Stimulated activated CD4-positive, alpha-beta T cell treated with anti-CD3 and anti-CD28 coated beads, Interleukin-15, amount 100 ng/mL, for 24 hours (primary cell): ENCODE data around the gene CPT2.

Experiments used
- DNase-seq: peaks from one replicate; pipeline ENCODE4 v3.0.0-alpha.2; 2020

CPT2 gene

GRCh38 chr1:53220171-53220961 lies 23.7 kb downstream of the CPT2 start, which contains the start of gene CZIB:
CZIB (minus strand) TSS chr1:53220634; CDS start chr1:53220575, 59 bp downstream.
- DNase-seq: peak; percentile 98

DNA sequence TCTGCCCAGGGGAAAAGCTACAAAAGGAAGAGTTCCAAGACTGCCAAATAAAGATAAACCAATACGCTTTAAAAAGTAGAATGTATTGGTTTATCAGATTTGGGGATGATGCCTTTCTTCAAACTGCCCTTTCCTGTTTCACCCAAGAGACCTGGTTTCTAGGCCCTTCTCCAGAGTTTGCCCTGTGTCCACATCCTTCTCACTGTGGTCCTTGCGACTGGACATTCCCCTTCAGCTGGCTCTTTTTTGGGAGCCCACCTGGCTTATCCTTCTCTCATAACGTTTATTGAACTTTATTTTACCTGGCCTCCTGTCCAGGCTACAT lies 24.3 kb downstream of the CPT2 start:
- DNase-seq: no peak

DNA sequence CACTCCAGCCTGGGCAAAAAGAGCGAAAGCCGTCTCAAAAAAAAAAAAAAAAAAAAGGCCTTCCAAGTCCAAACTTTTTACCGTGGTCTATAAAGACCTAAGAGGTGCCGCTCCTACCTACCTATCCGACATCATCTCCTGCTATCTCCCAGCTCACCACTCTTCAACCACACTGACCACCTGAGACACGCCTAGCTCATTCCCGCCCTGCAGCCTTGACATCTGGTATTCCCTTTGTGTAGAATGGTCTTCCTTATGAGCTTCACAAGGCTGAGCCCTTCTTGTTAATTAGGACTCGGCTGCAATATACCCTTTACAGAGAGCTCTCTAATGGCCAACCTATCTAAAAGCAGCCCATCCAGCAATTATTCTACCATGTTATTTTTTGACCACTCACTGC lies 41.0 kb downstream of the CPT2 start:
- no peak for DNase-seq

DNA sequence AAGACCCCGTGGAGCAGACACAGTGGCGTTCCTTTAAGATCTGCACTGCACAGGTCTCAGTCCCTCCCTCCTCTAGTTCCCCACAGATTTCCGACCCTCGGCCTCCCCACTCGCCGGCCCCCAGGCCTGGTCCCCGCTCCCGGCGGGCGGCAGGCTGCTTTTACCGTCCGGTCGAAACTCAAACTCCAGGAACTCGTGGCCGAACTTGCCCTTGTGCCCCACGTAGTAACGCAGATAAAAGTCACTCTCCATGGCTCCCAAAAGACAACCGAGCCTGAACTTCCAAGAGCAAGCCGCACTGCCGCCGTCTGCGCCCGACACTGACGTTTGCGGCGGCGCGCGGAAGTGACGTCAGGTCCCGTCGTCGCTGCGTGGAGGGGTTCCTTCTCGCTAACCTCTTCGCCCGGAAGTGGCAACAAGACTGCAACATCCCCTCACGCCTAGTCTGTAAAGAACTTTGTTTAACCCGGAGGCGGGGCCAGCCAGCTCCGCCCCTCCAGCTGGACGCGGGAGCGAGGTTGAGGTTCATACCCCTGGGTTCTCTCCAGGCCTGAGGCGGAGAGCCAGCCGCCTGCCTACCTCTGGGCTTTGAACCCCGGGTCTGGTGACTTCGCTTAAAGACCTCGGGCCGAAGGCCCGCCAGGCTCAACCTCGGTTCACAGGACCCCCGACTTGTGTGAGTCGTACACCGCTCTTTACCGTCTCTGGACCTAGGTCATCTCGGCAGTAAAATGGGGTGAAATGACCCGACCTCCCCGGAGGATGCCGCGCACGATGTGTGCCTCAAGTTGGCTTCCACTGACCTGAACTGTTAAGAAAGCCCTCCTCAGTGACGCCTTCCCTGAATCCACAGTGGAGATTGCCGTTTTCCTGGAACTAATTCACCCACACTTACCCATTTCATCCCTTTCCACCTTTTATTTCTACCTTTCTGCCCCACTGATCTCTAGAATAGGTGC lies 41.9 kb downstream of the CPT2 start, which contains the start of gene MAGOH:
MAGOH (minus strand) TSS at position 322 of the 959 bp plus-strand sequence; CDS start at position 252, 70 bp downstream.
- DNase-seq: peak; percentile 95

GRCh38 chr1:53241828-53242227 lies 45.2 kb downstream of the CPT2 start:
- DNase-seq: no peak

DNA sequence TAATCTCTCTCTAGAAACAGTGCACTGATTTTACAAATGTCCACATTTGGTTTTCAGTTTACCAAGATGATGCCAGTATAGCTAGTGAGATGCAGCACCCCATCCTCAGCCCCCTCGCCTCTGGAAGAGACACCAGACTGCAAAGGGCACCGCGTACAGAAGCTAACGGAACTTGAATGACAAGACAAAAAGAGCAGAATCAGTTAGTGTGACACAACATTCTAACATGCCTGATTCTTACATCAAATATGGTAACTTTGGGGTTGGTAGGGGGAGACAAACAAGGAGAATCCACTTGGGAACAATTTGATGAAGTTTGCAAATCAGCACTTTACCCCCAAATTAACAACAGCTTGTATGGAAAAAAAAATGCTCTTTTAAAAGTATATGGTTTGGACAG lies 45.8 kb downstream of the CPT2 start:
- DNase-seq: no peak

DNA sequence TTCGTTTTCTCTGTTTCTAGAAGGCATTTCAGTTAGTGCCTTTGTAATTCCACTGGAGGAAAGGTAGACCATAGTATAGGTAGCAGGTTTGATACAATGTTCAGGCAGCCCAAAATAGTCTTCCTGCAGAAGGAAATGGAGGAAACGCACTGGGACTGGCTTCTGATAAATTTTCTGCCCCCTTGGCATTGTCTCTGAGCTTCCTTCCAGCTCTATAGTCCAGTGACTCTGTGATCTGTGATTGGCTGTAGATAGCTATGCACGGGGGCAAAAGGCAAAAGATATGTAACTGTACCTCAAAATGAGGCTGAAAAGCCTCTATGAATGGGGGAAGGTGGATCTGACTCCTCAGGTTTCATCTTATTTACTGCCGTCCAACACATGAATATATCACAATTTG lies 47.5 kb downstream of the CPT2 start:
- no peak for DNase-seq

DNA sequence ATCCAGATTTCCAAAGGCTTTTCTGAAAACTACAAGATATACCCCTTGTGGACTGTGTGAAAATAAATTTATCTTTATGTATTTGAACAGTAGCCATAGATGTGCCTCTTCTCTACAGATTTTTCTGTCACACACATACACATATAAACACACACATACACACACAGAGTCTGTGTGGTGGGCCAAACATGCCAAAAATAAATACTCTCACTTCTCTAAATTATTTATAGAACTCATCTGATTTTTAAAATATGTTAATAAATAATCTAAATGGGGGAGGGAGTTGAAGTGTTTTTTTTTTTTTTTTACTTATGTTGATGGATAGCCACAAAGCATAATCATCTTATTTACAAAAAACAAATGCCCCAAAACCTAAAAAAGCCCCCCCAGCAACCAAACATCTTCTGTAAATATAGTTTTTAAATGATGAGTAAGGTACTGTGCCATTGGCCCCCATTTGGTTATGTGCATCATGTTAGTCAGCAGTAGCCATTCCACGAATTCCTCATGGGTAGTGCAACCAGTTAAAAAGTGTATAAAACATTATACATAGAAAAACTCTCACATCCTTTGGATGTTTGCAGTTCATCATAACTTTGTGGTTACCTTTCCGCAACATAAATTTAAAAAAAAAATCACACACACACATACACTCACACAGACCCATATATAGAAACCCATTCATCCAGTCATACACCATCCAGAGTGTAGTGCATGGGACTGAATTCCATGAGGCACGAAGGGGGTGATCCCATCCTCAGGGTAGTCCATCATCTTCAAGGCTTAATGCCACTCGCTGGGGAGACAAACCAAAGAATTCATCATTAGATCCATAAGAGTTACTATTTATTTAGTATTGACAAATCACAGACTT lies 49.9 kb downstream of the CPT2 start:
- no peak for DNase-seq

GRCh38 chr1:53249706-53250105 lies 53.1 kb downstream of the CPT2 start:
- DNase-seq: no peak

DNA sequence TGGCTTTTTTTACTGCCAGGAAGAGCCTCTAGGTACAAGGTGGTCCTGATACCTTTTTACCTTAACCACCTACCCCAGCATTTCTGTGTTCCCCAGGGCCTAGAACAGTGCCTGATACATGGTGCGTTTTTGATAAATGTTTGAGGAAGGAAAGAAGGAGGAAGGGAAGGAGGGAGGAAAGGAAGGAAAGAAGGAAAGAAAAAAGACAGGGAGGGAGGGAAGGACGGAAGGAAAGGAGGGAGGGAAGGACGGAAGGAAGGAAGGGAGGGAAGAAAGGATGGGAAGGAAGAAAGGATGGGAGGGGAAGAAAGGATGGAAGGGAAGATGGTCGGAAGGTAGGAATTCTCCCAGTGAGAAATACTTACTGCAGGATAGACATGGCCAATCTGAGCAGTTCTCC lies 53.7 kb downstream of the CPT2 start:
- DNase-seq: no peak

GRCh38 chr1:53254011-53254640 lies 57.5 kb downstream of the CPT2 start:
- DNase-seq: no peak

DNA sequence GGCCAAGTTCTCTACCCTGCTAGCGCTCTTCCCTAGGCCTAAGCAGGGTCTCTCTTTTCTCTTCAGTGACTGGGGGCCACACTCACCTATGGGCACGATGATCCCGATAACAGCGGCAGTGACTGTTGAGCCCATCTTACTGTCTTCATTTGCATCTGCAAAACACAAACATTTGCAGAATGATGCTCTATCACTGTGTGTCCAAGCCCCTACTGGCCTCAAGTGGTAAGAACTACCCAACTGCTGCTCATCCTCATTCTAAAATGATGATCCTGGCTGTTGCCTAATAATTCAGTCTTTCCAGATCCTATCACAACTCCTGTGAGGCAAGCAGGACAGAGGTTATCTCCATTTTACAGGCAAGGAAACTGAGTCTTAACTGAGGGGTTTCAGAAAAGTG lies 58.4 kb downstream of the CPT2 start:
- no peak for DNase-seq

- DNase-seq: no peak
These were observed 60.2 kb downstream of the CPT2 start for GRCh38 chr1:53256511-53257453.

- no peak for DNase-seq
These were observed 60.9 kb downstream of the CPT2 start for GRCh38 chr1:53257454-53258081.

DNA sequence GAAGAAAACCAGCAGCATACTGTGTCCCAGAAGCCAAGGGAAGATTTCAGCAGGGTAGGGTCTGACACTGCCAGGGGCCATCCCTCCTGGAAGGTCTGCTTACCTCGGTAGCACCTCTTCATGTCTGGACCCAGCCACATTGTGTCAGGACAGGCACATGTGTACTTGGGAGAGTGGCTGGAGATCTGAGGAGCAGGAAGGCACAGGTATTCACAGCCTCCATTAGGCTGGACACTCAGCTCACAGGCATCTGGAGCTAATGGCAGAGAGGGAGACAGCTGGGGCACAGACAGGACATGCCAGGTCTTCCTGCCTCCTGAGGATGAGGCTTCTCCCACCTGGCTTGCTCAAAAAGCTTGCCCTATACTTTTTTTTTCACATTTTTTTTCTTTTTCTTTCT lies 61.6 kb downstream of the CPT2 start:
- no peak for DNase-seq

GRCh38 chr1:53259932-53260331 lies 63.3 kb downstream of the CPT2 start:
- DNase-seq: no peak

DNA sequence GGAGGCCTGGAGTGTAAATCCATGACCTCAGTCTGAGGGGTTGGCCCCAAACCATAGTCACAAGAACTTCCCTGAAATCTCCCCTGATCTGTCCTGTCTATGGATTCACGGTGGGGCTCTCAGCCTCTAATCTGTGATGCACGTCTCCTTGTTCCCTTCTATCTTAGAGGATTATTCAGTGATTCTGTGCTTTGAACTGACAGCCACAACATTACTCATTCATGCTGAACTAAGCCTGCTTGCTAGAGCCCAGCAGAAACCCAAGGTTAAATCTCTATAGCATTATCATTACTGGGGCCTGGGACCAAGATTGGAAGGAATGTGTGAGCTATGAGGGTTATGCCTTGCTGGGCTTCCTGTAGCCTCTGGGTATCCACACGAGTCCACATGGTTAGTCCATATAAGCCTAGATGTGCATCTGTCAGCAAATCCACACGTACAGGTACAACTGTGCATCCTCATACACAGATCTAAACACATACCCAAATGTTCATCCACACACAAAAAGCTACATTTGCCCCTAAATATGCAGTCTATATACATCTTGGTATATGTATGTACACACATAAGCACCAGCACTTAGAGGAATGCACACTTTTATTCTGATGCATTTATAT lies 64.1 kb downstream of the CPT2 start:
- no peak for DNase-seq

GRCh38 chr1:53262000-53262399 lies 65.4 kb downstream of the CPT2 start:
- no peak for DNase-seq
